Ovary (tissue), 3 donors: ENCODE measurements around the gene ADAM33.
A peak's percentile ranks its signal among the peaks of the same experiment; 100 is the strongest.

Experiments used
- EP300 ChIP-seq: sonication (generic); formaldehyde crosslinking; IDR thresholded peaks from one replicate; pipeline ENCODE4 v1.6.1; 2017; ENCODE audit warnings: antibody characterized with exemption
- POLR2A ChIP-seq: fragments of 450-650 bp; IDR thresholded peaks from one replicate; pipeline ENCODE4 v1.6.1; 2017; ENCODE audit warnings: antibody characterized with exemption, mild to moderate bottlenecking, moderate library complexity
- TF ChIP-seq, protein P1 (sequence below), 3 donors: fragments of 450-650 bp in 2 of 3; fragments of 200-600 bp in 1 of 3; IDR thresholded peaks; one replicate each; pipeline versions ENCODE4 v1.5.1 to v1.8.0; 2016 to 2022; ENCODE audit warnings: antibody characterized with exemption in 3 of 3, mild to moderate bottlenecking in 1 of 3
- donor health status: DM: no; HTN: no; CAD: no.

DNA sequence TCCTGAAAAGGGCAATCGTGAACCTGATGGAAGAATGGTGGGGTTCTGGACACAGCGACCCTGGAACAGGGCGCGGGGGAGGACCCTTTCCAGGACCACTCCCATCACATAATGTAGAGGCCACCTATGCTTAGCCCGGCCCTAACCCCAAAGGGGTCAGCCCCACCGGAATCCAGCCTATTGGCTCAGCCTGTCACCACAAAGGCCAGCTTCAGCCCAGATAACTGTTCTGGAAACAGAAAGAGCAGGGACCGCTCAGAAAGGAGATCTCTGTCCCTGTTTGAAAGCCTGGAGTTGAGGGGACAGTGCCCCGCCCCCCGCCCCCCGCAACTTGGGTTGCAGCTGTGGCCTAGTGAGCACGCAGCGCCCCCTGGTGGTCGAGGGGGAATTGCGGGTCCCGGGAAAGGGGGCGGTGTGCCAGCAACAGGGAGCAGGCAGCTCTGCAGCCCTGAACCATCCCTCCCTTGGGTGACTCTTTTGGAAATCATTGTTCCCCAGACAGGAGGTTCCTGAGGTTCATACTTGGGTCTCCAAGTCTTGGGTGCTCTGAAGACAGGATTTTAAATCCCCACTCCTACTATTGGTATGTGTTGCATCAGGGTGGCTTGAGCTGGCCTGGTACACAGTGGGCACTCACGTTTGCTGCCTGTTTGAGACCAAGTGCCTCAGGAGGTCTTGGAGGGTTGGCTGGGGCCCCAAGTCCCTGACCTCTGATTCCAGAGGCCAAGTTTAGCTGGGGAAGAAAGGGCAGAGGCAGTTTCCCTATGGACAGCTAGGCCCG is 29.1 kb upstream of the ADAM33 start:
- TF ChIP-seq, protein P1, sequence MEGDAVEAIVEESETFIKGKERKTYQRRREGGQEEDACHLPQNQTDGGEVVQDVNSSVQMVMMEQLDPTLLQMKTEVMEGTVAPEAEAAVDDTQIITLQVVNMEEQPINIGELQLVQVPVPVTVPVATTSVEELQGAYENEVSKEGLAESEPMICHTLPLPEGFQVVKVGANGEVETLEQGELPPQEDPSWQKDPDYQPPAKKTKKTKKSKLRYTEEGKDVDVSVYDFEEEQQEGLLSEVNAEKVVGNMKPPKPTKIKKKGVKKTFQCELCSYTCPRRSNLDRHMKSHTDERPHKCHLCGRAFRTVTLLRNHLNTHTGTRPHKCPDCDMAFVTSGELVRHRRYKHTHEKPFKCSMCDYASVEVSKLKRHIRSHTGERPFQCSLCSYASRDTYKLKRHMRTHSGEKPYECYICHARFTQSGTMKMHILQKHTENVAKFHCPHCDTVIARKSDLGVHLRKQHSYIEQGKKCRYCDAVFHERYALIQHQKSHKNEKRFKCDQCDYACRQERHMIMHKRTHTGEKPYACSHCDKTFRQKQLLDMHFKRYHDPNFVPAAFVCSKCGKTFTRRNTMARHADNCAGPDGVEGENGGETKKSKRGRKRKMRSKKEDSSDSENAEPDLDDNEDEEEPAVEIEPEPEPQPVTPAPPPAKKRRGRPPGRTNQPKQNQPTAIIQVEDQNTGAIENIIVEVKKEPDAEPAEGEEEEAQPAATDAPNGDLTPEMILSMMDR (IDR thresholded peaks at IDR 0.05): peak; percentile 97 to 98 (median 97)
- TF ChIP-seq EP300 (no peak), POLR2A (no peak)
